ENCODE results near the gene MAP3K7CL.

Gene MAP3K7CL

GRCh38 chr21:29186246-29186645 is 55.8 kb downstream of the MAP3K7CL start:
- H3K4me3 ChIP-seq, result no peak overlapping the region
- H3K27ac ChIP-seq, result no peak overlapping the region

DNA sequence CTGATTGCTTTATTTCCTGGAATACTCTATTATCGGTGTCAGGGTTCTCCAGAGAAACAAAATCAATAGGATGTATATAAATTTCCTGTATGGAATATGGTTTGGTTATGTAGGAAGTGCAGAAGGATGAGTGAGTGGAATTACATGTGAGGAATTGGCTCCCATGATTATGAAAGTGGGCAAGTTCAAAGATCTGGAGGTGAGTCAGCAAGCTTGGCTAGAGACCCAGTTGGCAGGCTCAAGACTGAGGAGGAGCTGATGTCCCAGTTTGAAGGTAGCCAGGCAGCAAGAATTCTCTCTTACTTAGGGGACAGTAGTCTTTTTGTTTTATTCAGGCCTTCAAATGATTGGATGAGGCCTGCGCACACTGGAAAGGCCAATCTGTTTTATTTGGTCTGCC is 57.5 kb downstream of the MAP3K7CL start:
- Histone ChIP-seq H3K4me3 (no peak overlapping the region), H3K27ac (peak overlapping the region in 2 of 21 experiments; percentile 11 to 17)

GRCh38 chr21:29189353-29189752 is 58.9 kb downstream of the MAP3K7CL start:
- Histone ChIP-seq H3K27ac (peak overlapping the region in 4 of 21 experiments; percentile 18 to 54 (median 38)), H3K4me3 (no peak overlapping the region)

DNA sequence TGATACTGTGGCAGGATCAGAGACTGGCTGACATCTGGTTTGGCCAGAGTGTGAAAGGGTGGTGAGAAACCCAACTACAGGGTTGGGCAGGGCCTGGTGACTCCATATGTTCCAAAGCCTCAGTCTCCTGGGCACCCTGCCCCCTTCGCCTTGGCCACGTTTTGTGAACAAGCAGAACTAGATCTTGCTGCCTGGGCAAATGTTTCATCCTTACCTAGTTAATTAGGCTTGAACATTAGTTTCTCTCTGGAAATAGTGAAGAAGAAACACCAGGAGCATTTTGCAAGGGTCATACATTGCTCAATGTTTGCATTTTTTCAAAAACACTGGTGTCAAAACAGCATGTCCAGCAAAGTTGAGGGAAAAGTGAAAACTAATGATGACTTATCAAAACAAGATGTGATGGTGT is 60.5 kb downstream of the MAP3K7CL start:
- Histone ChIP-seq H3K4me3 (no peak overlapping the region), H3K27ac (peak overlapping the region in 10 of 21 experiments; percentile 26 to 68 (median 38))

DNA sequence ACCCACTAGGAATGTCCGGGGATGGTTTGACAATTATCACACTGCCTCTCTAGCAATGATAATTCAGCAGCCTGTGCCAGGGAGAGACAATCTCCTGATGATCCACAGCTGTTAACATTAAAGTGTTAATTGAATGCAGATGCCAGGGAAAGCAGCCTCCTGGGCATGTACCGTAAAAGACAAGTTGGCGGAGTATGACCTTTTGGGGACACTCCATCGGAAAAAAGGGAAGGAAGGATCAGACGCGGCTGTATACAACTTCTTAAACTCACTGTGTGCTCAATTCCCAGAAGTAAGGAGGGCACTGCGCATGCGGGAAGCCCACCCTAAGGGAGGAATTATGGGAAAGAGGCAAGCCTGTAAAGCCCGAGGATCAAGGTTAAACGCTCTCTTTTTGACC is 62.6 kb downstream of the MAP3K7CL start:
- H3K4me3 ChIP-seq, result no peak overlapping the region
- H3K27ac ChIP-seq, result peak overlapping the region in 9 of 21 experiments; percentile 0 to 60 (median 21)

- H3K4me3 ChIP-seq, result no peak overlapping the region
- H3K27ac ChIP-seq, result peak overlapping the region in 1 of 21 experiments; percentile 26
Measured at GRCh38 chr21:29193901-29194300, 63.5 kb downstream of the MAP3K7CL start.

GRCh38 chr21:29194342-29194741 is 63.9 kb downstream of the MAP3K7CL start:
- H3K27ac ChIP-seq, result peak overlapping the region in 3 of 21 experiments; percentile 23 to 47 (median 39)

DNA sequence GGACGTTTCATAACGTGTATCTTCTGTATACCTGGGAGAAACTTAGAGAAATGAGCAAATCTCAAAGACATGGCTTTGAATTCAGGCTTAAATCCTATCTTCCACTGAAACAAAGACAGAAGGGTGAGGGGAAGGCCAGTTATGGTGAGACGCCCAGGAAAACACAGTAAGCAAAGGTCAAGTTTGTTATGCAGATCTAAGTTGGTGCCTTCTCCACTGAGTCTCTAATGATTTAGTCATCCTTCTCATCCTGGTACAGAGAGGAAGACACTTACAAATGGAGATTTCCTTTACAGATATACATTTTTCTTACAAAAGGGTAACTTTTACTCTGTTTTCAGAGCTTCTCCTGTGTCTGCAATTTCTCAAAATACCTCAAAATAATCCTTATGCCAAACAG is 64.4 kb downstream of the MAP3K7CL start:
- H3K27ac ChIP-seq, result peak overlapping the region in 6 of 21 experiments; percentile 23 to 81 (median 57)
- H3K4me3 ChIP-seq, result no peak overlapping the region

More at GRCh38 chr21:29194342-29194741, 63.9 kb downstream of the MAP3K7CL start:
- H3K4me3 ChIP-seq, result no peak overlapping the region

DNA sequence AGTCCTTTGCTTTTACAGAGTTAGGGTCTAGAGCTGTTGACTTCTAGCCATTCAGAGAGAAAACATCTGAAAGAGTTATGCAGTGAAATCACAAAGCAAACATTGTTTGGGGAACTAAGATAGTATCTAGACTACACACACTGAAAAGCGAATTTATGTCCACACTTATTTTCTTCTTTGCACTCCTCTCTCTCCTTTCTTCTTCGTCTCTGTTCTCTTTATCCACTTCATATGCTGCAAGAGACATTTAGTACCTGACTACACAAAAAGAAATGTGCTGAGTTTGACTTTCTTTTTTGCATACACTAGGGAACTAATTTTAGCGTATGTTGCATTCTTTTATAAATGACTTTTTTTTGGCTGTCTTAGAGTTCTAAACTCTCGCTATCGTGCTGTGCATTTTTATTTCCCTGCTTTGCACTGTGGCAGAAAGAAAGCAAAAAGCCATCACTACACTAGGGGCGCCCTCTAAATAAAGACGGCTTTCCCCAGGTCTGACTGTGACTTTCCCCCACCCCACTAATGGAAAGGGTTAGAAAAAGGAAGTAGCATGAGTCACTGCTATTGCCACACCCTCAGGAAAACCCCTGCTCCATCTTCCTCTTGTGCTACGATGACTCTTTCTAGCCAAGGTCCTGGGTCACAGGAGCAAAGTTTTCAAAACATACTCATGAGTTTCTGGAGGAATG is 65.7 kb downstream of the MAP3K7CL start:
- peak overlapping the region in 2 of 7 experiments; percentile 6 to 7 for H3K4me3 ChIP-seq
- H3K27ac ChIP-seq, result peak overlapping the region in 19 of 21 experiments; percentile 28 to 81 (median 65)

GRCh38 chr21:29196670-29197191 is 66.3 kb downstream of the MAP3K7CL start:
- Histone ChIP-seq H3K27ac (peak overlapping the region in 19 of 21 experiments; percentile 21 to 81 (median 65)), H3K4me3 (peak overlapping the region in 2 of 7 experiments; percentile 6 to 7)

- no peak overlapping the region for H3K4me3 ChIP-seq
- no peak overlapping the region for H3K27ac ChIP-seq
Measured at GRCh38 chr21:29201186-29201585, 70.7 kb downstream of the MAP3K7CL start.

DNA sequence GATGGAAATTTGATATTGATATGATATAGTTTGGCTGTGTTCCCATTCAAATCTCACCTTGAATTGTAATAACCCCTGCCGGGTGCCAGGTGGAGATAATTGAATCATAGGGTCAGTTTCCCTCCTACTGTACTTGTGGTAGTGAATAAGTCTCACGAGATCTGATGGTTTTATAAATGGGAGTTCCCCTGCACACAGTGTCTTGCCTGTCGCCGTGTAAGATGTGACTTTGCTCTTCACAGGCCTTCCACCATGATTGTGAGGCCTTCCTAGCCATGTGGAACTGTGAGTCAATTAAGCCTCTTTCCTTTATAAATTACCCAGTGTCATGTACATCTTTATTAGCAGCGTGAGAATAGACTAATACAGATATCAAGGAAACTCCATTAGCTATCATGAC is 74.6 kb downstream of the MAP3K7CL start:
- Histone ChIP-seq H3K27ac (no peak overlapping the region), H3K4me3 (no peak overlapping the region)

GRCh38 chr21:29205988-29206387 is 75.5 kb downstream of the MAP3K7CL start:
- H3K27ac ChIP-seq, result no peak overlapping the region
- no peak overlapping the region for H3K4me3 ChIP-seq

- Histone ChIP-seq H3K4me3 (no peak overlapping the region), H3K27ac (no peak overlapping the region)
Measured at GRCh38 chr21:29206445-29206844, 76.0 kb downstream of the MAP3K7CL start.

DNA sequence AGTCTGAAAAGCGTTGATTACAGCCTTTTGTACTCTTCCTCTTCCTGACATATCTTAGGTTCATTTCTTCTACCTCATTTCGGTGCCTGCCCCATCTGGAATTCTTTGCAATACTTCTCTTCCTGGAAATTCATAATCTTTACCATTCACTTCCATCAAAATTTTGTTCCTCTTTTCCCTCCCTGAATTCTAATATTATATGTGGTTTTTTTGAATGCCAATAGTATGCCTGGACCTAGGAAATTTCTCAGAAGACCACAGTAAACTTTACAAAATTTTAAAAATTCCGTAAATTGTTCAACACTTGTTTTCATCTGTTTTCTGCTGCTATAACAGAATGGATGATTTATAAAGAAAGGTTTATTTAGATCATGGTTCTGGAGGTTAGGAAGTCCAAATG is 76.8 kb downstream of the MAP3K7CL start:
- Histone ChIP-seq H3K27ac (no peak overlapping the region), H3K4me3 (no peak overlapping the region)

GRCh38 chr21:29208044-29208681 is 77.7 kb downstream of the MAP3K7CL start:
- Histone ChIP-seq H3K27ac (peak overlapping the region in 10 of 21 experiments; percentile 0 to 83 (median 28)), H3K4me3 (no peak overlapping the region)

GRCh38 chr21:29208682-29209059 is 78.2 kb downstream of the MAP3K7CL start:
- no peak overlapping the region for H3K4me3 ChIP-seq
- H3K27ac ChIP-seq, result peak overlapping the region in 15 of 21 experiments; percentile 0 to 83 (median 37)

DNA sequence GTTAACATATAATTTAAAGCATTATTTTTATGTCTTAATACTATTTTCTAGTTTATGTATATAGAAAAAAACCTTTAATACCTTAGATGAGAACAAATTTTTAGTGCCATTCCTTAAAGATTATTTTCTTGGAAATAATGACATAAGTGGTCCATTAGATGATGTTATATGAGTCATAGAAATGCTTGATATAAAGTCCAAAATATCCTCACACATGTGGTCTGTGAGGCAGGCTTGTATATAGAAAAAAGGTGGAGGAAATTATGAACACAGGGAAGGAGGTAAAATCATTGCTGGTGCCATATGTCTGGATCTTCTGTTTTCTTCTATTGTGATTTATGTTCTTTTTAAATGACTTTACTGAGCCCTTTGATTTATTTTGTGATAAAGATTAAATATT is 79.3 kb downstream of the MAP3K7CL start:
- peak overlapping the region in 1 of 21 experiments; percentile 12 for H3K27ac ChIP-seq
- no peak overlapping the region for H3K4me3 ChIP-seq

DNA sequence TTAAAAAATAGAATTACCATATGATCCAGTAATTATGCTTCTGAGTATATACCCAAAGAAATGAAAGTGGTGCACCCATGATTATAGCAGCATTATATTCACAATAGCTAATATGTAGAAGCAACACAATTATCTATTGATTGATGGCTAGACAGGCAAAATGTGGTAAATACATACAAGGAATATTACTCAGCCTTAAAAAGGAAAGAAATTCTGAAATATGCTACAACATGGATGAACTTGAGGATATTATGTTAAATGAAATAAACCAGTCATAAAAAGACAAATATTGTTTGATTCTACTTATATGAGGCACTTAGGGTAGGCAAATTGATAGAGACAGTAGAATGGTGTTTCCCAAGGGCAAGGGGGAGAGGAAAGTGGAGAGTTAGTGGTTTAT is 80.8 kb downstream of the MAP3K7CL start:
- H3K27ac ChIP-seq, result no peak overlapping the region
- H3K4me3 ChIP-seq, result no peak overlapping the region

GRCh38 chr21:29212446-29212845 is 82.0 kb downstream of the MAP3K7CL start:
- no peak overlapping the region for H3K27ac ChIP-seq
- H3K4me3 ChIP-seq, result no peak overlapping the region
